CD14-positive monocyte (primary cell): ENCODE results near the gene IDS. TPM values are rescaled to one million over a fixed set of nuclear protein-coding genes. Genes with fewer than 3 reads are reported as not detected.

Experiments used
- DNase-seq, 3 donors: peaks; one replicate each; pipeline ENCODE4 v3.0.0-alpha.2; 2011 to 2022
- H2AFZ ChIP-seq: 2 replicates; pipeline ENCODE4 v1.6.0; 2012; ENCODE audit warnings: mild to moderate bottlenecking, low read depth, low read length, inconsistent platforms; ENCODE audit not compliant: insufficient read depth, poor library complexity, severe bottlenecking
- H3K27ac ChIP-seq, 2 donors: 1 replicate in 1 of 2; 2 replicates in 1 of 2; pipeline ENCODE4 v1.5.1; 2012 to 2013; ENCODE audit warnings: low read length in 2 of 2, control low read depth in 1 of 2, inconsistent platforms in 1 of 2, low read depth in 1 of 2, mild to moderate bottlenecking in 1 of 2
- H3K27me3 ChIP-seq, 2 donors: one replicate each; pipeline versions ENCODE4 v1.6.0 to v1.6.1; 2011 to 2013; ENCODE audit warnings: low read length in 2 of 2; ENCODE audit not compliant: control insufficient read depth in 2 of 2, insufficient read depth in 2 of 2
- H3K36me3 ChIP-seq, 2 donors: replicated peaks in 1 of 2; 1 replicate in 1 of 2; 2 replicates in 1 of 2; pipeline versions ENCODE4 v1.5.1 to v1.6.1; 2012 to 2013; ENCODE audit warnings: low read length in 2 of 2, control low read depth in 1 of 2, inconsistent platforms in 1 of 2, mild to moderate bottlenecking in 1 of 2; ENCODE audit not compliant: insufficient read depth in 2 of 2, control insufficient read depth in 1 of 2
- H3K4me1 ChIP-seq, 2 donors: 1 replicate in 1 of 2; 2 replicates in 1 of 2; pipeline versions ENCODE4 v1.5.1 to v1.6.1; 2012 to 2013; ENCODE audit warnings: low read length in 2 of 2, control low read depth in 1 of 2, inconsistent platforms in 1 of 2, mild to moderate bottlenecking in 1 of 2, moderate library complexity in 1 of 2; ENCODE audit not compliant: insufficient read depth in 2 of 2, control insufficient read depth in 1 of 2
- H3K4me2 ChIP-seq: replicated peaks from 2 replicates; pipeline ENCODE3; 2012; ENCODE audit warnings: low read length, moderate library complexity, mild to moderate bottlenecking; ENCODE audit not compliant: poor library complexity, severe bottlenecking; ENCODE audit errors: extremely low read depth
- H3K4me3 ChIP-seq, 3 experiments: fragments of 200-600 bp in 1 of 3; sonication (generic) in 1 of 3; replicated peaks in 1 of 3; 1 replicate in 2 of 3; 2 replicates in 1 of 3; pipeline ENCODE4 v1.5.1; 2011 to 2013; ENCODE audit warnings: low read length in 3 of 3, mild to moderate bottlenecking in 3 of 3, control low read depth in 2 of 3, low read depth in 2 of 3, inconsistent platforms in 1 of 3, moderate library complexity in 1 of 3
- H3K79me2 ChIP-seq: 2 replicates; pipeline ENCODE4 v1.6.0; 2012; ENCODE audit warnings: mild to moderate bottlenecking, control low read depth, inconsistent platforms, low read length, moderate library complexity; ENCODE audit not compliant: insufficient read depth
- H3K9ac ChIP-seq: 2 replicates; pipeline ENCODE4 v1.6.0; 2017; ENCODE audit warnings: low read length, mild to moderate bottlenecking; ENCODE audit not compliant: insufficient read depth, poor library complexity, severe bottlenecking
- H3K9me3 ChIP-seq, 2 donors: replicated peaks in 1 of 2; 1 replicate in 1 of 2; 2 replicates in 1 of 2; pipeline versions ENCODE4 v1.5.1 to v1.6.1; 2012 to 2013; ENCODE audit warnings: low read length in 2 of 2, control low read depth in 1 of 2; ENCODE audit not compliant: control insufficient read depth in 1 of 2, insufficient read depth in 1 of 2
- H4K20me1 ChIP-seq: 2 replicates; pipeline ENCODE4 v1.6.0; 2012; ENCODE audit warnings: mild to moderate bottlenecking, low read length, control low read depth, moderate library complexity; ENCODE audit not compliant: insufficient read depth
- H3K27ac Mint-ChIP-seq, 7 donors: one replicate each; pipeline ENCODE4 v1.8.0; 2020; ENCODE audit warnings: mild to moderate bottlenecking in 7 of 7, mixed read lengths in 7 of 7, moderate library complexity in 6 of 7, inconsistent platforms in 2 of 7
- H3K27me3 Mint-ChIP-seq, 3 donors: one replicate each; pipeline ENCODE4 v1.8.0; 2021 to 2022; ENCODE audit warnings: low read depth in 3 of 3, mild to moderate bottlenecking in 3 of 3, mixed read lengths in 3 of 3, moderate library complexity in 3 of 3, inconsistent platforms in 1 of 3
- H3K36me3 Mint-ChIP-seq, 2 donors: one replicate each; pipeline ENCODE4 v1.8.0; 2020; ENCODE audit warnings: mixed read lengths in 2 of 2, inconsistent platforms in 1 of 2, mild to moderate bottlenecking in 1 of 2
- H3K4me1 Mint-ChIP-seq: one replicate; pipeline ENCODE4 v1.8.0; 2020; ENCODE audit warnings: mild to moderate bottlenecking, mixed read lengths
- H3K4me3 Mint-ChIP-seq, 2 donors: one replicate each; pipeline ENCODE4 v1.8.0; 2020; ENCODE audit warnings: mild to moderate bottlenecking in 2 of 2, mixed read lengths in 2 of 2, moderate library complexity in 1 of 2
- H3K9me3 Mint-ChIP-seq, 7 donors: one replicate each; pipeline ENCODE4 v1.8.0; 2020 to 2022; ENCODE audit warnings: mixed read lengths in 7 of 7, mild to moderate bottlenecking in 6 of 7, moderate library complexity in 6 of 7, inconsistent platforms in 2 of 7
- CTCF ChIP-seq: fragments of 200-600 bp; IDR thresholded peaks from one replicate; pipeline ENCODE4 v1.8.0; 2022; ENCODE audit warnings: antibody characterized with exemption, mild to moderate bottlenecking
- WGBS: methylation state at CpG from one replicate; pipeline ENCODE4 v1.1.5; 2013; ENCODE audit warnings: missing lambda C conversion rate; ENCODE audit not compliant: insufficient coverage; 5-methylcytosine and 5-hydroxymethylcytosine counted together
- intact Hi-C, 2 donors: fragments of 100-400 bp; cut with micrococcal nuclease; formaldehyde crosslinking; loops; one replicate each; pipeline versions ENCODE4 v1.15.0 to v1.15.1; 2023
- polyA plus RNA-seq, 3 donors: library from polyadenylated mRNA; depleted of rRNA in 1 of 3; unstranded in 2 of 3; stranded (reverse) in 1 of 3; fragments of 300-500 nt in 2 of 3; fragments of >200 nt in 1 of 3; fragmentation: Illumina TruSeq in 2 of 3; gene quantifications; 1 replicate in 2 of 3; 2 replicates in 1 of 3; pipeline ENCODE4 v1.2.3, GENCODE V29; 2012 to 2021

Gene IDS
- polyA plus RNA-seq, 3 donors, result 79.5 to 113 (median 94.3) TPM

- intact Hi-C loops, result loop anchor here in 1 of 2 donors (10.0 kb wide), 1 partner anchor 1594 kb away; the partner anchor contains the start of gene FMR1
- Mint-ChIP-seq H3K27ac (no peak overlapping the region), H3K36me3 (no peaks in the 10 kb centered on the region), H3K4me1 (peaks cover 27% of the 10 kb centered on the region), H3K4me3 (no peak overlapping the region), H3K27me3 (peaks cover 0 to 5% (median 0%) of the 10 kb centered on the region in 3 donors), H3K9me3 (peaks cover 0 to 3% (median 0%) of the 10 kb centered on the region in 7 donors)
- H3K9ac ChIP-seq, result no peak overlapping the region
- no peaks in the 10 kb centered on the region for H4K20me1 ChIP-seq
- no peak for DNase-seq
- H3K4me1 ChIP-seq, result peaks cover 25 to 30% of the 10 kb centered on the region in 2 donors
- no peak overlapping the region for H3K4me2 ChIP-seq
- H3K9me3 ChIP-seq, result no peaks in the 10 kb centered on the region
- TF ChIP-seq CTCF, result no peak
- H3K36me3 ChIP-seq, result no peaks in the 10 kb centered on the region
- no CpG with 5 or more reads among the region's 1 CpG for WGBS
- no peak overlapping the region for H3K4me3 ChIP-seq
- no peak overlapping the region for H3K27ac ChIP-seq
- H2AFZ ChIP-seq, result no peak overlapping the region
- no peaks in the 10 kb centered on the region for H3K27me3 ChIP-seq
- H3K79me2 ChIP-seq, result peaks cover 5% of the 10 kb centered on the region
Measured at GRCh38 chrX:149508467-149508866, 3.4 kb upstream of the IDS start.

- Mint-ChIP-seq H3K9me3 (peaks cover 0 to 3% (median 0%) of the 10 kb centered on the region in 7 donors), H3K4me3 (no peak overlapping the region), H3K36me3 (peaks cover 9 to 16% of the 10 kb centered on the region in 2 donors), H3K27ac (peak overlapping the region in 2 of 7 donors; percentile 73 to 99), H3K4me1 (peaks cover 25% of the 10 kb centered on the region), H3K27me3 (peaks cover 0 to 5% (median 0%) of the 10 kb centered on the region in 3 donors)
- H3K9ac ChIP-seq, result no peak overlapping the region
- no peak overlapping the region for H2AFZ ChIP-seq
- H3K9me3 ChIP-seq, result no peaks in the 10 kb centered on the region
- DNase-seq, result no peak
- H4K20me1 ChIP-seq, result peaks cover 18% of the 10 kb centered on the region
- peaks cover 28 to 36% of the 10 kb centered on the region in 2 donors for H3K4me1 ChIP-seq
- WGBS, result no CpG with 5 or more reads among the region's 2 CpGs
- H3K4me3 ChIP-seq, result no peak overlapping the region
- no peaks in the 10 kb centered on the region for H3K27me3 ChIP-seq
- no peak for TF ChIP-seq CTCF
- no peak overlapping the region for H3K4me2 ChIP-seq
- intact Hi-C loops, result loop anchor here in 1 of 2 donors (10.0 kb wide), 1 partner anchor 1592 kb away; the partner anchor contains the start of gene FMR1
- peaks cover 12% of the 10 kb centered on the region in 2 donors for H3K36me3 ChIP-seq
- no peak overlapping the region for H3K27ac ChIP-seq
- peaks cover 5% of the 10 kb centered on the region for H3K79me2 ChIP-seq
Measured at GRCh38 chrX:149506349-149506748, 1.2 kb upstream of the IDS start.
